Testis (tissue), 2 donors: ENCODE measurements around the gene C6orf15.

Source experiments
- CTCF ChIP-seq, 3 experiments: fragments of 450-650 bp in 2 of 3; fragments of 200-600 bp in 1 of 3; sonication (generic) in 1 of 3; IDR thresholded peaks; one replicate each; pipeline ENCODE4 v1.5.1; 2016 to 2019; ENCODE audit warnings: antibody characterized with exemption in 3 of 3, mild to moderate bottlenecking in 2 of 3, moderate library complexity in 1 of 3
- POLR2A ChIP-seq: fragments of 450-650 bp; IDR thresholded peaks from one replicate; pipeline ENCODE4 v1.6.1; 2017; ENCODE audit warnings: antibody characterized with exemption, mild to moderate bottlenecking, moderate library complexity

- no peak for TF ChIP-seq CTCF (IDR thresholded peaks at IDR 0.05)
- TF ChIP-seq POLR2A = no peak
Observed at GRCh38 chr6:31149827-31150447, 37.6 kb upstream of the C6orf15 start.
